Measurements from ENCODE around the gene SPI1.

The SPI1 gene

GRCh38 chr11:47306484-47306844, 71.9 kb downstream of the SPI1 start:
- no peak for TF ChIP-seq ZBTB7A (IDR thresholded peaks at IDR 0.05; ENCODE audit: low read depth)
- TF ChIP-seq CREB1 (IDR thresholded peaks at IDR 0.05; ENCODE audit: low read depth): no peak
- no peak for TF ChIP-seq CEBPB (IDR thresholded peaks at IDR 0.05)
- TF ChIP-seq MAX (IDR thresholded peaks at IDR 0.05): no peak
- TF ChIP-seq RAD21 (IDR thresholded peaks at IDR 0.05; ENCODE audit: low read depth): no peak
- no peak for TF ChIP-seq NFIC (IDR thresholded peaks at IDR 0.05)
- TF ChIP-seq TAF1 (IDR thresholded peaks at IDR 0.05; ENCODE audit: low read depth): no peak
- no peak for TF ChIP-seq REST (IDR thresholded peaks at IDR 0.05; ENCODE audit: low read depth)
- no peak for TF ChIP-seq YY1 (IDR thresholded peaks at IDR 0.05; ENCODE audit: low read depth)
- no peak for TF ChIP-seq TCF12 (IDR thresholded peaks at IDR 0.05; ENCODE audit: low read depth)
- TF ChIP-seq EGR1 (IDR thresholded peaks at IDR 0.05): no peak
- no peak for TF ChIP-seq FOXM1 (IDR thresholded peaks at IDR 0.05; ENCODE audit: borderline replicate concordance, low read depth)

GRCh38 chr11:47305734-47306483, 72.4 kb downstream of the SPI1 start:
- TF ChIP-seq YY1 (IDR thresholded peaks at IDR 0.05; ENCODE audit: low read depth): no peak
- TF ChIP-seq FOXM1 (IDR thresholded peaks at IDR 0.05; ENCODE audit: borderline replicate concordance, low read depth): no peak
- no peak for TF ChIP-seq REST (IDR thresholded peaks at IDR 0.05; ENCODE audit: low read depth)
- TF ChIP-seq NFIC (IDR thresholded peaks at IDR 0.05): no peak

All from Ishikawa (cell line).